ENCODE measurements around the gene SYNDIG1.

Gene SYNDIG1

DNA sequence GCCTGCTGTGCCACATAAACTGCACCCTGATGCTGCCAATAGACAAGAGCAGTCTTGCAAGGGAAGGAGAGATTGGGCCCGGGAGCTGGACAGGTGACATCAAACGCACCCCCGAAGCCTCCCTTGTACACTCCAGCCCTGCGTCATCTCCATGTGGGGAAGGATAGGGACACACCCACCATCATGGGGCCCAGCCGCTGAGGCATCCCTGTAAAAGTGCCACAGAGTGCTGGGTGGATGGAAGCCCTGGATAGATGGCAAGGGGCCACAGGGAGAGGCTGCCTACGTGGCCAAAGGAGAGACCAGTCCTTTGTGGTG, 117.1 kb downstream of the SYNDIG1 start:
- TF ChIP-seq SPI1 (IDR thresholded peaks at IDR 0.05; ENCODE audit: borderline replicate concordance, low read depth) (no peak), CTCF (IDR thresholded peaks at IDR 0.05; ENCODE audit: insufficient read depth, low read length) (no peak), GABPA (IDR thresholded peaks at IDR 0.05; ENCODE audit: low read depth) (no peak), POLR2AphosphoS5 (IDR thresholded peaks at IDR 0.05; ENCODE audit: low read depth) (no peak)
- TF ChIP-seq, protein P1, sequence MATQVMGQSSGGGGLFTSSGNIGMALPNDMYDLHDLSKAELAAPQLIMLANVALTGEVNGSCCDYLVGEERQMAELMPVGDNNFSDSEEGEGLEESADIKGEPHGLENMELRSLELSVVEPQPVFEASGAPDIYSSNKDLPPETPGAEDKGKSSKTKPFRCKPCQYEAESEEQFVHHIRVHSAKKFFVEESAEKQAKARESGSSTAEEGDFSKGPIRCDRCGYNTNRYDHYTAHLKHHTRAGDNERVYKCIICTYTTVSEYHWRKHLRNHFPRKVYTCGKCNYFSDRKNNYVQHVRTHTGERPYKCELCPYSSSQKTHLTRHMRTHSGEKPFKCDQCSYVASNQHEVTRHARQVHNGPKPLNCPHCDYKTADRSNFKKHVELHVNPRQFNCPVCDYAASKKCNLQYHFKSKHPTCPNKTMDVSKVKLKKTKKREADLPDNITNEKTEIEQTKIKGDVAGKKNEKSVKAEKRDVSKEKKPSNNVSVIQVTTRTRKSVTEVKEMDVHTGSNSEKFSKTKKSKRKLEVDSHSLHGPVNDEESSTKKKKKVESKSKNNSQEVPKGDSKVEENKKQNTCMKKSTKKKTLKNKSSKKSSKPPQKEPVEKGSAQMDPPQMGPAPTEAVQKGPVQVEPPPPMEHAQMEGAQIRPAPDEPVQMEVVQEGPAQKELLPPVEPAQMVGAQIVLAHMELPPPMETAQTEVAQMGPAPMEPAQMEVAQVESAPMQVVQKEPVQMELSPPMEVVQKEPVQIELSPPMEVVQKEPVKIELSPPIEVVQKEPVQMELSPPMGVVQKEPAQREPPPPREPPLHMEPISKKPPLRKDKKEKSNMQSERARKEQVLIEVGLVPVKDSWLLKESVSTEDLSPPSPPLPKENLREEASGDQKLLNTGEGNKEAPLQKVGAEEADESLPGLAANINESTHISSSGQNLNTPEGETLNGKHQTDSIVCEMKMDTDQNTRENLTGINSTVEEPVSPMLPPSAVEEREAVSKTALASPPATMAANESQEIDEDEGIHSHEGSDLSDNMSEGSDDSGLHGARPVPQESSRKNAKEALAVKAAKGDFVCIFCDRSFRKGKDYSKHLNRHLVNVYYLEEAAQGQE (IDR thresholded peaks at IDR 0.05; ENCODE audit: insufficient replicate concordance, low read depth), result no peak
- Histone ChIP-seq H3K27me3 (ENCODE audit: insufficient read depth, poor library complexity, severe bottlenecking) (no peaks in the 10 kb centered on the region), H3K4me3 (replicated peaks; ENCODE audit: insufficient read depth, low read length) (no peak overlapping the region), H3K27ac (replicated peaks) (no peak overlapping the region)
- no peak for DNase-seq (ENCODE audit: low read depth in 1 of 2, low spot score in 1 of 2)

DNA sequence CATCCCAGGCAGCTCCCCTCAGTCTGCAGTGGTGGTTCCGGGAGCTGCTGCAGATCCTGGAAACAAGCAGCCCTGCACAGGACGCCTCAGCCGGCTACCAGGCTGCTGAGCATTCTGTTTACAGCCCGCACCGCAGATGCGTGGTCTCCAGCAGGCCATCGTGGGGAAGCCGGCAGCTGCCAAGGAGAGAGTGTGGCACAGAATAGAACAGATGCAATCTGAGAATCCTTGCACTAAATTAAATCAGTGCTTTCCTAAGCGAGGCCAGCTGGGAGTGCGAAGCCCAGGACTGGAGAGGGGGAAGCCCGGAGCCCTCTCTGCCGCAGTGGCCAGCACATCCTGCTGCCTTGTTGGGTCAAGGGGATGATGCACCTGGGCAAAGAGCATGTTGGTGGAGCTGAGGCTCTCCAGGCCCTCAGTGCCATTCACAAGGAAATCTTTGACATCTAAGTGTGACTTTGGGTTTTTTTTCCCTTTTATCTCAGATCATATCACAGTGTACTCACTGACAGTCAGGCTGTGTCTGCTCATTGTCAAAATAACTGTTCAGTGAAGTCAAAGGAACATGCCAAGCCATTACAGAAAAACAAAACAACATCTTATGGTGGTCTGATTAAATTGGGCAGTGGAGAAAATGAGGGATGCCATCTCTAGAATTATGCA, 118.1 kb downstream of the SYNDIG1 start:
- DNase-seq (ENCODE audit: low read depth in 1 of 2, low spot score in 1 of 2), result no peak
- Histone ChIP-seq H3K4me3 (replicated peaks; ENCODE audit: insufficient read depth, low read length) (no peak overlapping the region), H3K27me3 (ENCODE audit: insufficient read depth, poor library complexity, severe bottlenecking) (no peaks in the 10 kb centered on the region), H3K27ac (replicated peaks) (no peak overlapping the region)
- TF ChIP-seq GABPA (IDR thresholded peaks at IDR 0.05; ENCODE audit: low read depth), result no peak
- TF ChIP-seq, protein P1 (IDR thresholded peaks at IDR 0.05; ENCODE audit: insufficient replicate concordance, low read depth), result no peak
- no peak for TF ChIP-seq CTCF (IDR thresholded peaks at IDR 0.05; ENCODE audit: insufficient read depth, low read length)
- no peak for TF ChIP-seq SPI1 (IDR thresholded peaks at IDR 0.05; ENCODE audit: borderline replicate concordance, low read depth)
- TF ChIP-seq POLR2AphosphoS5 (IDR thresholded peaks at IDR 0.05; ENCODE audit: low read depth), result no peak

DNA sequence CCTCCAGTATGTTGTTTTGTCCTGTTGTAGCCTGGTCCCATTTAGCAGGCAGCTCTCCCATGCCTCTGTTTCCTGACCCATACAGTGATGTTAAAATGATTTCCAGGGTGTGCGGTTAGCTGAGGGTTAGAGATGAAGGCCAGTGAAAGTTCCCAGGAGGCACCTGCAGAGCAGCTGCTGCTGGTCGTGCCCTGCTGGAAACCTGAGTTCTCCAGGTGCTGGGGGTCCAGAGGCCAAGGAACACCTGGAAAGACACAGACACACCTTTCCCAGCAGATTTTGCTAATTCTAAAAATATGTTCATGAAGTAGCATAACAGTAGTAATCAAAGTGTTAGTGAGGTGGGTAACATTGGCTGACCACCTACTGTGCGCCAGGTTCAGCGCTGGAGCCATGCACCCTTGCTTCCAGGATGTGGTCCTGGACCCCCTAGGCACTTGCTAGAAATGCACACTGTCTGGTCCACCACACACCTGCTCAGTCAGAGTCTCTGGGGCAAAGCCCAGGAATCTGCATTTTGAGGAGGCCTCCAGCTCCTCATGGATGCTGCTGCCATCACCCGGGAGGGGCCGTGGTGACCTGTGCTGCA, 118.7 kb downstream of the SYNDIG1 start:
- TF ChIP-seq SPI1 (IDR thresholded peaks at IDR 0.05; ENCODE audit: borderline replicate concordance, low read depth) (no peak), CTCF (IDR thresholded peaks at IDR 0.05; ENCODE audit: insufficient read depth, low read length) (no peak), POLR2AphosphoS5 (IDR thresholded peaks at IDR 0.05; ENCODE audit: low read depth) (no peak), GABPA (IDR thresholded peaks at IDR 0.05; ENCODE audit: low read depth) (no peak)
- TF ChIP-seq, protein P1 (IDR thresholded peaks at IDR 0.05; ENCODE audit: insufficient replicate concordance, low read depth), result no peak
- Histone ChIP-seq H3K27me3 (ENCODE audit: insufficient read depth, poor library complexity, severe bottlenecking) (no peaks in the 10 kb centered on the region), H3K27ac (replicated peaks) (no peak overlapping the region), H3K4me3 (replicated peaks; ENCODE audit: insufficient read depth, low read length) (no peak overlapping the region)
- no peak for DNase-seq (ENCODE audit: low read depth in 1 of 2, low spot score in 1 of 2)
